HG02870 (cell line): Measurements from ENCODE around the gene AMOTL1.
A peak's percentile ranks its signal among the peaks of the same experiment; 100 is the strongest.

Source experiments
- ATAC-seq: cut with Tn5 transposase; IDR thresholded peaks from one replicate; pipeline ENCODE4 v1.9.1; 2021; ENCODE audit warnings: mild to moderate bottlenecking, moderate library complexity; ENCODE audit not compliant: unreplicated experiment

Gene AMOTL1

GRCh38 chr11:94767701-94768601, at the start of gene AMOTL1:
Gene AMOTL1, plus strand, starts transcription at chr11:94768356. Its CDS starts 156 bp downstream, at chr11:94768512.
- ATAC-seq: peak; percentile 79

GRCh38 chr11:94719876-94720275, 48.3 kb upstream of the AMOTL1 start:
- ATAC-seq: no peak

- ATAC-seq: no peak
Measured at GRCh38 chr11:94721565-94722292, 46.4 kb upstream of the AMOTL1 start.

GRCh38 chr11:94722735-94723134, 45.4 kb upstream of the AMOTL1 start:
- no peak for ATAC-seq

- ATAC-seq: no peak
Measured at GRCh38 chr11:94725097-94725496, 43.1 kb upstream of the AMOTL1 start.

GRCh38 chr11:94727819-94728218, 40.3 kb upstream of the AMOTL1 start:
- no peak for ATAC-seq

GRCh38 chr11:94728541-94728940, 39.6 kb upstream of the AMOTL1 start:
- ATAC-seq: no peak

GRCh38 chr11:94728966-94729751, 39.0 kb upstream of the AMOTL1 start:
- no peak for ATAC-seq

GRCh38 chr11:94730153-94730552, 38.0 kb upstream of the AMOTL1 start:
- no peak for ATAC-seq

- ATAC-seq: no peak
Measured at GRCh38 chr11:94731880-94732601, 36.1 kb upstream of the AMOTL1 start.

GRCh38 chr11:94732617-94733281, 35.4 kb upstream of the AMOTL1 start:
- ATAC-seq: no peak

GRCh38 chr11:94734563-94735275, 33.4 kb upstream of the AMOTL1 start:
- no peak for ATAC-seq

GRCh38 chr11:94735907-94736306, 32.2 kb upstream of the AMOTL1 start:
- ATAC-seq: no peak

GRCh38 chr11:94737171-94737611, 31.0 kb upstream of the AMOTL1 start:
- no peak for ATAC-seq

GRCh38 chr11:94738746-94739145, 29.4 kb upstream of the AMOTL1 start:
- ATAC-seq: no peak

GRCh38 chr11:94739331-94739730, 28.8 kb upstream of the AMOTL1 start:
- ATAC-seq: no peak

GRCh38 chr11:94740083-94741021, 27.8 kb upstream of the AMOTL1 start:
- no peak for ATAC-seq

GRCh38 chr11:94741022-94741679, 27.0 kb upstream of the AMOTL1 start:
- ATAC-seq: peak; percentile 67
